ENCODE data around the gene USP31.

The USP31 gene

GRCh38 chr16:23132775-23133463 is 16.3 kb downstream of the USP31 start:
- DNase-seq (ENCODE audit: low spot score in 2 of 2) (no peak), ATAC-seq (ENCODE audit: low read depth) (no peak)
- H3K4me3 Mint-ChIP-seq = no peak overlapping the region
- peaks cover 2% of the 10 kb centered on the region for H3K27me3 Mint-ChIP-seq
- peaks cover 5% of the 10 kb centered on the region for H3K9me3 Mint-ChIP-seq
- H3K4me1 Mint-ChIP-seq = peaks cover 2% of the 10 kb centered on the region
- peaks cover 7% of the 10 kb centered on the region for H3K36me3 Mint-ChIP-seq
- no peak overlapping the region for H3K27ac Mint-ChIP-seq

- ATAC-seq (ENCODE audit: low read depth) = no peak
- Mint-ChIP-seq H3K4me3 (no peak overlapping the region), H3K27me3 (peaks cover 2% of the 10 kb centered on the region), H3K9me3 (peaks cover 3% of the 10 kb centered on the region), H3K27ac (no peak overlapping the region), H3K4me1 (peaks cover 2% of the 10 kb centered on the region), H3K36me3 (peaks cover 5% of the 10 kb centered on the region)
- no peak for DNase-seq (ENCODE audit: low spot score in 2 of 2)
Observed at GRCh38 chr16:23131931-23132621, 17.2 kb downstream of the USP31 start.

GRCh38 chr16:23131436-23131835 is 17.8 kb downstream of the USP31 start:
- Mint-ChIP-seq H3K4me1 (peaks cover 2% of the 10 kb centered on the region), H3K36me3 (peaks cover 5% of the 10 kb centered on the region), H3K4me3 (no peak overlapping the region), H3K9me3 (peaks cover 2% of the 10 kb centered on the region), H3K27ac (no peak overlapping the region), H3K27me3 (peaks cover 2% of the 10 kb centered on the region)
- no peak for DNase-seq (ENCODE audit: low spot score in 2 of 2)
- no peak for ATAC-seq (ENCODE audit: low read depth)

GRCh38 chr16:23131036-23131435 is 18.2 kb downstream of the USP31 start:
- Mint-ChIP-seq H3K27ac (no peak overlapping the region), H3K9me3 (peaks cover under 1% of the 10 kb centered on the region), H3K27me3 (peaks cover 2% of the 10 kb centered on the region), H3K4me3 (no peak overlapping the region), H3K36me3 (peaks cover 3% of the 10 kb centered on the region), H3K4me1 (peaks cover 2% of the 10 kb centered on the region)
- ATAC-seq (ENCODE audit: low read depth) (no peak), DNase-seq (ENCODE audit: low spot score in 2 of 2) (no peak)

GRCh38 chr16:23129686-23130085 is 19.6 kb downstream of the USP31 start:
- peaks cover 2% of the 10 kb centered on the region for H3K27me3 Mint-ChIP-seq
- no peaks in the 10 kb centered on the region for H3K9me3 Mint-ChIP-seq
- DNase-seq (ENCODE audit: low spot score in 2 of 2) (no peak), ATAC-seq (ENCODE audit: low read depth) (no peak)
- no peaks in the 10 kb centered on the region for H3K36me3 Mint-ChIP-seq
- H3K4me1 Mint-ChIP-seq = peaks cover 2% of the 10 kb centered on the region
- no peak overlapping the region for H3K27ac Mint-ChIP-seq
- no peak overlapping the region for H3K4me3 Mint-ChIP-seq

- H3K4me1 Mint-ChIP-seq = peaks cover 2% of the 10 kb centered on the region
- no peak overlapping the region for H3K27ac Mint-ChIP-seq
- no peak overlapping the region for H3K4me3 Mint-ChIP-seq
- no peaks in the 10 kb centered on the region for H3K36me3 Mint-ChIP-seq
- DNase-seq (ENCODE audit: low spot score in 2 of 2) (no peak), ATAC-seq (ENCODE audit: low read depth) (no peak)
- no peaks in the 10 kb centered on the region for H3K9me3 Mint-ChIP-seq
- peaks cover 2% of the 10 kb centered on the region for H3K27me3 Mint-ChIP-seq
Observed at GRCh38 chr16:23128056-23128455, 21.2 kb downstream of the USP31 start.

- Mint-ChIP-seq H3K4me3 (no peak overlapping the region), H3K27me3 (no peaks in the 10 kb centered on the region), H3K9me3 (no peaks in the 10 kb centered on the region), H3K27ac (no peak overlapping the region), H3K36me3 (no peaks in the 10 kb centered on the region), H3K4me1 (no peaks in the 10 kb centered on the region)
- DNase-seq (ENCODE audit: low spot score in 2 of 2) = no peak
- no peak for ATAC-seq (ENCODE audit: low read depth)
Observed at GRCh38 chr16:23125277-23125676, 24.0 kb downstream of the USP31 start.

GRCh38 chr16:23124315-23124714 is 24.9 kb downstream of the USP31 start:
- Mint-ChIP-seq H3K4me1 (no peaks in the 10 kb centered on the region), H3K36me3 (no peaks in the 10 kb centered on the region), H3K4me3 (no peak overlapping the region), H3K9me3 (no peaks in the 10 kb centered on the region), H3K27ac (no peak overlapping the region), H3K27me3 (no peaks in the 10 kb centered on the region)
- ATAC-seq (ENCODE audit: low read depth) (no peak), DNase-seq (ENCODE audit: low spot score in 2 of 2) (no peak)

GRCh38 chr16:23122144-23122543 is 27.1 kb downstream of the USP31 start:
- Mint-ChIP-seq H3K27me3 (no peaks in the 10 kb centered on the region), H3K27ac (no peak overlapping the region), H3K4me3 (no peak overlapping the region), H3K4me1 (no peaks in the 10 kb centered on the region), H3K36me3 (no peaks in the 10 kb centered on the region), H3K9me3 (no peaks in the 10 kb centered on the region)
- ATAC-seq (ENCODE audit: low read depth) (no peak), DNase-seq (ENCODE audit: low spot score in 2 of 2) (no peak)

GRCh38 chr16:23121024-23121423 is 28.2 kb downstream of the USP31 start:
- no peaks in the 10 kb centered on the region for H3K9me3 Mint-ChIP-seq
- ATAC-seq (ENCODE audit: low read depth) = no peak
- H3K4me3 Mint-ChIP-seq = no peak overlapping the region
- H3K4me1 Mint-ChIP-seq = peaks cover 3% of the 10 kb centered on the region
- no peak for DNase-seq (ENCODE audit: low spot score in 2 of 2)
- H3K36me3 Mint-ChIP-seq = no peaks in the 10 kb centered on the region
- H3K27me3 Mint-ChIP-seq = no peaks in the 10 kb centered on the region
- no peak overlapping the region for H3K27ac Mint-ChIP-seq

GRCh38 chr16:23120562-23120961 is 28.7 kb downstream of the USP31 start:
- H3K36me3 Mint-ChIP-seq = no peaks in the 10 kb centered on the region
- DNase-seq (ENCODE audit: low spot score in 2 of 2) = no peak
- no peaks in the 10 kb centered on the region for H3K9me3 Mint-ChIP-seq
- ATAC-seq (ENCODE audit: low read depth) = no peak
- no peak overlapping the region for H3K4me3 Mint-ChIP-seq
- no peaks in the 10 kb centered on the region for H3K27me3 Mint-ChIP-seq
- peaks cover 3% of the 10 kb centered on the region for H3K4me1 Mint-ChIP-seq
- H3K27ac Mint-ChIP-seq = peak overlapping the region; percentile 81

- H3K27ac Mint-ChIP-seq = no peak overlapping the region
- H3K4me1 Mint-ChIP-seq = peaks cover 3% of the 10 kb centered on the region
- no peaks in the 10 kb centered on the region for H3K36me3 Mint-ChIP-seq
- DNase-seq (ENCODE audit: low spot score in 2 of 2) = no peak
- H3K9me3 Mint-ChIP-seq = no peaks in the 10 kb centered on the region
- ATAC-seq (ENCODE audit: low read depth) = no peak
- H3K4me3 Mint-ChIP-seq = no peak overlapping the region
- no peaks in the 10 kb centered on the region for H3K27me3 Mint-ChIP-seq
Observed at GRCh38 chr16:23119570-23119969, 29.7 kb downstream of the USP31 start.

GRCh38 chr16:23114131-23114904 is 34.9 kb downstream of the USP31 start:
- H3K9me3 Mint-ChIP-seq = peaks cover 2% of the 10 kb centered on the region
- no peak overlapping the region for H3K27ac Mint-ChIP-seq
- H3K4me1 Mint-ChIP-seq = peaks cover 5% of the 10 kb centered on the region
- ATAC-seq (ENCODE audit: low read depth) (no peak), DNase-seq (ENCODE audit: low spot score in 2 of 2) (no peak)
- H3K27me3 Mint-ChIP-seq = no peaks in the 10 kb centered on the region
- no peak overlapping the region for H3K4me3 Mint-ChIP-seq
- H3K36me3 Mint-ChIP-seq = peaks cover 3% of the 10 kb centered on the region

- Mint-ChIP-seq H3K9me3 (peaks cover 3% of the 10 kb centered on the region), H3K27ac (no peak overlapping the region), H3K36me3 (peaks cover 4% of the 10 kb centered on the region), H3K4me3 (no peak overlapping the region), H3K4me1 (peaks cover 5% of the 10 kb centered on the region), H3K27me3 (no peaks in the 10 kb centered on the region)
- DNase-seq (ENCODE audit: low spot score in 2 of 2) (no peak), ATAC-seq (ENCODE audit: low read depth) (no peak)
Observed at GRCh38 chr16:23113185-23113584, 36.1 kb downstream of the USP31 start.

Measured in memory B cell (primary cell).